Left renal pelvis (tissue), 4 donors: ENCODE results near the gene SUN5. TPM values are rescaled to one million over a fixed set of nuclear protein-coding genes. Genes with fewer than 3 reads are reported as not detected.
"Not testable (repeated sequence)": the region's sequence is repeated elsewhere in the genome, so short reads cannot be mapped to it uniquely, and the experiment has no call there.

Experiments
- DNase-seq, 4 donors: peaks; one replicate each; pipeline ENCODE4 v3.0.0-alpha.2; 2013; ENCODE audit warnings: low read depth in 4 of 4, low spot score in 3 of 4
- polyA plus RNA-seq, 4 donors: library from polyadenylated mRNA; unstranded; fragments of 120-200 nt; gene quantifications; one replicate each; pipeline ENCODE4 v1.2.1, GENCODE V29; 2013; ENCODE audit not compliant: insufficient read length in 4 of 4

SUN5 gene
- polyA plus RNA-seq, 4 donors, result not detected

GRCh38 chr20:32967961-32968457 lies 36.2 kb downstream of the SUN5 start:
- no peak for DNase-seq

GRCh38 chr20:32966881-32967781 lies 37.1 kb downstream of the SUN5 start:
- no peak for DNase-seq

- no peak for DNase-seq
Observed at GRCh38 chr20:32966382-32966781, 37.9 kb downstream of the SUN5 start.

- DNase-seq, result no peak
Observed at GRCh38 chr20:32965581-32966373, 38.5 kb downstream of the SUN5 start.

- DNase-seq, result no peak
Observed at GRCh38 chr20:32965115-32965514, 39.1 kb downstream of the SUN5 start.

GRCh38 chr20:32964575-32964974 lies 39.7 kb downstream of the SUN5 start:
- DNase-seq, result no peak

- no peak for DNase-seq
Observed at GRCh38 chr20:32963176-32963575, 41.1 kb downstream of the SUN5 start.

GRCh38 chr20:32962646-32963045 lies 41.6 kb downstream of the SUN5 start:
- DNase-seq, result not testable (repeated sequence)

- DNase-seq, result no peak
Observed at GRCh38 chr20:32962053-32962452, 42.2 kb downstream of the SUN5 start.

- no peak for DNase-seq
Observed at GRCh38 chr20:32960849-32961731, 43.1 kb downstream of the SUN5 start.

- DNase-seq, result no peak
Observed at GRCh38 chr20:32960222-32960518, 44.1 kb downstream of the SUN5 start.

- DNase-seq, result no peak
Observed at GRCh38 chr20:32959351-32960221, 44.6 kb downstream of the SUN5 start.

GRCh38 chr20:32958574-32958973 lies 45.7 kb downstream of the SUN5 start:
- no peak for DNase-seq

GRCh38 chr20:32957459-32957858 lies 46.8 kb downstream of the SUN5 start:
- no peak for DNase-seq

GRCh38 chr20:32950539-32950938 lies 53.7 kb downstream of the SUN5 start:
- not testable (repeated sequence) for DNase-seq

- no peak for DNase-seq
Observed at GRCh38 chr20:32946629-32947028, 57.6 kb downstream of the SUN5 start.

- DNase-seq, result no peak
Observed at GRCh38 chr20:32945710-32946221, 58.5 kb downstream of the SUN5 start.

- DNase-seq, result no peak
Observed at GRCh38 chr20:32943490-32944052, 60.7 kb downstream of the SUN5 start.
